Activated CD8-positive, alpha-beta memory T cell treated with anti-CD3 and anti-CD28 coated beads for 4 hours (primary cell): ENCODE results near the gene MYO1A.
A peak's percentile ranks its signal among the peaks of the same experiment; 100 is the strongest.
"Not testable (repeated sequence)": the region's sequence is repeated elsewhere in the genome, so short reads cannot be mapped to it uniquely, and the experiment has no call there.

Experiments used
- DNase-seq, 2 donors: peaks; one replicate each; pipeline ENCODE4 v3.0.0-alpha.2; 2020; ENCODE audit warnings: low read depth in 2 of 2

MYO1A gene

GRCh38 chr12:57087010-57087690, 37.2 kb upstream of the MYO1A start:
- peak; percentile 92 to 97 for DNase-seq

- DNase-seq, result peak; percentile 45 to 65
These were observed 36.6 kb upstream of the MYO1A start for GRCh38 chr12:57086493-57087009.

- no peak for DNase-seq
These were observed 36.1 kb upstream of the MYO1A start for GRCh38 chr12:57085999-57086492.

GRCh38 chr12:57080855-57081254, 30.9 kb upstream of the MYO1A start:
- DNase-seq, result no peak

DNA sequence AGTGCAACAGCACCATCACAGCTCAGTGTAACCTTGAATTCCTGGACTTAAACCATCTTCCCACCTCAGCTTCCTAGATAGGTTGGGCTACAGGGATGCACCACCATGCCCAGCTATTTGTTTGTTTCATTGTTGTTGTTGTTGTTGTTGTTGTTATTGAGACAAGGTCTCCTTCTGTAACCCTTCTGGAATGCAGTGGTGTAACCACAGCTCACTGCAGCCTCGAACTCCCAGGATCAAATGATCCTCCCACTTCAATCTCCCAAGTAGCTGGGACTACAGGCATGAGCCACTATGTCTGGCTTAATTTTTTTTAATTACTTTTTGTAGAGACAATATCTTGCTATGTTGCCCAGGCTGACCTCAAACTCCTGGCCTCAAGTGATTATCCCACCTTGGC, 29.9 kb upstream of the MYO1A start:
- no peak for DNase-seq

- peak; percentile 83 to 96 for DNase-seq
These were observed 28.8 kb upstream of the MYO1A start, which contains the start of gene NEMP1 for GRCh38 chr12:57078519-57079404. Gene NEMP1, minus strand, starts transcription at chr12:57078791. Its CDS starts 46 bp downstream, at chr12:57078745.

DNA sequence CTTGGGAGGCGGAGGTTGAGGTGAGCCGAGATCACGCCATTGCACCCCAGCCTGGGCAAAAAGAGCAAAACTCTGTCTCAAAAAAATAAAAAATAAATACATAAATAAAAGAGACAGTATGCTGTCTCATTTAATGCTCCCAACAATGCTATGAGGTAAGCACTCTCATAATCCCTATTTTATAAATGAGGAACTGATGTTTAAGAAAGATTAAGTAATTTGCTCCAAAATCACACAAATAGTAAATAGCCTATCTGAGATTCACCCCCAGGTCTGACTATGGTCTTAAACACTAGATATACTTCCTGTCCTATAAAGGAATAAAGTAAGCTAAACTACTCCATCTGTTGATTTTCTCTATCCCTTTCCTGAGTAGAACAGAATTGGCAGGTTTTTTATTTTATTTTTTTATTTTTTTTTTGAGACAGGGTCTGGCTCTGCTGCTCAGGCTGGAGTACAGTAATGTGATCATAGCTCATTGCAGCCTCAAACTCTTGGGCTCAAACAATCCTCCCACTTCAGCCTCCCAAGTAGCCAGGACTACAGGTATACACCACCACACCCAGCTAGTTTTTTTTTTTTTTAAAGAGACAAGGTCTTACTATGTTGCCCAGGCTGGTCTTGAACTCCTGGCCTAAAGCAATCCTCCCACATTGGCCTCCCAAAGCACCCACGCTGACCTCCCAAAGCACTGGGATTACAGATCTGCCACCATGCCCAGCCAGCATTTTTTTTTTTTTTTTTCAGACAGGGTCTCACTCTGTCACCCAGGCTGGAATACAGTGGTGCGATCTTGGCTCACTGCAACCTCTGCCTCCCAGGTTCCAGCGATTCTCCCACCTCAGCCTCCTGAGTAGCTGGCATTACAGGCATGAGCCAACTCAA, 23.9 kb upstream of the MYO1A start:
- not testable (repeated sequence) for DNase-seq

GRCh38 chr12:57072661-57073060, 22.7 kb upstream of the MYO1A start:
- no peak for DNase-seq

DNA sequence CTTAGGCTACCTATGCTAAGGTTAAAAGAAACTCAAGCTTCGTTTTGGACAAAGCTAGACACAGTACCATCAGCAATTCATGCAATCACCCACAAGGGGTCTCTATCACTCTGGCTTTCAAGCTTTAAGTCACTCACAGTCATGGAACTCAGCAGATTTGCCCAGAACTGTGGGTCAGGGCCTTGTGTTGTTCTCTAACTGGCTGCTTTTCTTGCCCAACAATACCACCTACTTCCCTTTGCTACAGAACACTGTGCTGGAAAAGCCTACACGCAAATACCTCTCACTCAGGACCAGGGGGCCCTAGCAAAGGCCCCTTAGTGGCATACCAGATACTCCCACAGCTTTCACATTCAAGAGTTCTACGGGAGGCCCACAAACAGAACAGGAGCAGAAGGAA, 19.6 kb upstream of the MYO1A start:
- peak in 1 of 2 donors; percentile 28 for DNase-seq

- DNase-seq, result no peak
These were observed 16.3 kb upstream of the MYO1A start for GRCh38 chr12:57066245-57066644.

- peak; percentile 6 to 23 for DNase-seq
These were observed 14.2 kb upstream of the MYO1A start for GRCh38 chr12:57063991-57064685.

DNA sequence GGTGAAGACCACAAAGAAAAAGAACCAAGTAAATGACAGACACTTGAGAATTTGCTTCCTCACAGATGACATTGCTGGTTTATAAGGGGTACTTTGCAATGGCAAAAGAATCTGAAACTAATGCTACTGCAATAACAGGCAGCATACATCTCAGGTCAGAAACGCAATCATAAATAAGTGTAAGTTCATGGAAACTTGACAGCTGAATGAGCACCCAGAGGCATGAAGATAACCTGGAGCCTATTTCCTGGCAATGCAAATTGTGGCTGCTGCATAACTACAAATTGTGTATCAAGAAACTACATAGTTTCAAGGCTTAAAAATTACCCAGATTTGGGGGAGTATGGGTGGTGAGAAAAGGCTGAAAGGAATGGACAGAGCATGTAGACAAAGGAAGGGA, 8.5 kb upstream of the MYO1A start:
- DNase-seq, result no peak

DNA sequence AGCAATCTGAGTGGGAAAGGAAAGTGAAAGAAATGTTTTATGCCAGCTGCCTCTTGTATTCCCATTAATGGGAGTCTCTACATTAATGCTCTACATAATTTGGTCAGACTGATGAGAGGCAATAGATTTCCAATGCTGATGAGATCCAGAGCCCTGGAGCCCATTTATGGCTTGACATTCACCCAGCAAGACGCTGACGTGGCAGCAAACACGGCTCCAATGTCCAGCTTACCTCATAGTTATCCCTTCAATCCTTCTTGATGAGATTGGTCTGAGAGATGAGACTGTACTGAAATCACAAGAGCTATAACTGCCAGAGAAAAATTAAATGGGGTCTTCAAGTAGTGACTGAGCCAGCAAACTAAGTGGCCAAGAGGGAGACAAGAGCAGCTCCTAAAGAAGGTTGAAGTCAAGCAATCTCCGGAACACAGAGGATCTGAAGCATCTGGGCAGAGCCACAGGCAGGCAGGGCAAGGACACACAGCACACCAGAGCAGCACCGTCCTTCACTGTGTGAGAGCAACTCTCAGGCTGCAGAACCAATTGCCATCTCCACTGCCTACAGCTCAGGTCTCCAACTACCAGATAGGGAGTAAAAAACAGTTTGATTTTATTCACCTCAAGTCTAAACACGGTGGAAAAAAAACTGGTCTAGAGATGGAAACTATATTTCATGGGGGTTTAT, 7.3 kb upstream of the MYO1A start:
- no peak for DNase-seq

- no peak for DNase-seq
These were observed 5.9 kb upstream of the MYO1A start for GRCh38 chr12:57055824-57056223.

GRCh38 chr12:57053901-57054300, 4.0 kb upstream of the MYO1A start:
- not testable (repeated sequence) for DNase-seq

DNA sequence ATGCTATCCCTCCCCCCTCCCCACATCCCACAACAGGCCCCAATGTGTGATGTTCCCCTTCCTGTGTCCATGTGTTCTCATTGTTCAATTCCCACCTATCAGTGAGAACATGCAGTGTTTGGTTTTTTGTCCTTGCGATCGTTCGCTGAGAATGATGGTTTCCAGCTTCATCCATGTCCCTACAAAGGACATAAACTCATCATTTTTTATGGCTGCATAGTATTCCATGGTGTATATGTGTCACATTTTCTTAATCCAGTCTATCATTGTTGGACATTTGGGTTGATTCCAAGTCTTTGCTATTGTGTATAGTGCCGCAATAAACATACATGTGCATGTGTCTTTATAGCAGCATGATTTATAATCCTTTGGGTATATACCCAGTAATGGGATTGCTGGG, 3.2 kb upstream of the MYO1A start:
- not testable (repeated sequence) for DNase-seq

DNA sequence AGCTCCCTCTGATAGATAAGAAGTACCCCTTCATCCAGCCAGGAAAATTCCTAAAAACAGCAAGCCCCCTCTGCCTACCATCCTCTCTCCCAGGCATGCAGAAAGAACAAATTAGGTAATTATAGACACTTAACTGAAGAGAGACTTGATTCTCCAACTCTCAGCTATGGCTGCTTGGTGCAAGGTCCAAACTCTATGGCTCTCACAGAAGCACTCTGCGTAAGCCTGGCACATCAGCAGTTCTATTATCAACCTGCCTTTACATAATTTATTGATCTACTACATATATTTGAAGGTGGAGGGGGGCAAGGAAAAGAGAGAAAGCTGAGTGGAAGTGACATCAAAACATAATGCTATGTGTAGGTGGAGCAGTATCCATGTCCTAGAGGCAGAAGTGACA, 1.1 kb upstream of the MYO1A start:
- DNase-seq, result no peak

DNA sequence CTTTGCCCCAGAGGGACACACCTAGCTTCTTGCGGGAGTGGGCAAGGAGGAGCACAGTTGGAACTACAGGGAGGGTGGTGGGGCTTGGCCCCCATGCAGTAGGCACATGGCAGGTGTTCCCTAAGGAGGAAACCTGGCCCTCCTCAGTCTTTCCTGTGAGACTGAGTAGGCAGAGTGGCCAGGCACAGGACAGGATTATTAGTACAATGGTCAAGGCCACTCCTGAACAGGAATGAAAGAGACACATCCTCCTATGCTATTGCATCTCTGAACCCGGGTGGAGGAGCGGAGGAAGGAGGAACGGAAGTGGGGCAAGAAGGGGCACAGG, 846 bp downstream of the MYO1A start:
- no peak for DNase-seq

GRCh38 chr12:57048423-57049118, 1.4 kb downstream of the MYO1A start:
- DNase-seq, result no peak

- no peak for DNase-seq
These were observed 1.9 kb downstream of the MYO1A start for GRCh38 chr12:57047981-57048380.
